ENCODE results near the gene KLF2. TPM values are rescaled to one million over a fixed set of nuclear protein-coding genes. Genes with fewer than 3 reads are reported as not detected.

Gene KLF2
- total RNA-seq, 2 experiments from 2014 or later, result 253 to 255 TPM

- peaks cover 58% of the 10 kb centered on the region for H3K4me1 Mint-ChIP-seq
- peak overlapping the region; percentile 99 for H3K27ac Mint-ChIP-seq
- no peaks in the 10 kb centered on the region for H3K9me3 Mint-ChIP-seq
- no peak for DNase-seq
- ChIA-PET CTCF (interaction anchor here (0.6 to 2.9 kb wide), 13 partner anchors 8 to 241 kb away, joined by 3 to 14 read pairs (median 3); no protein-coding TSS in a partner anchor), POLR2A (interaction anchor here (0.6 to 5.4 kb wide), 10 partner anchors 8 to 61 kb away, joined by 3 to 50 read pairs (median 6); no protein-coding TSS in a partner anchor)
- H3K36me3 Mint-ChIP-seq (ENCODE audit: low read depth), result peaks cover 48% of the 10 kb centered on the region
- peak overlapping the region; percentile 100 for H3K4me3 Mint-ChIP-seq
- H3K27me3 Mint-ChIP-seq, result peaks cover 11% of the 10 kb centered on the region
Observed at GRCh38 chr19:16330806-16331690, 6.4 kb downstream of the KLF2 start.

- H3K9me3 Mint-ChIP-seq, result no peaks in the 10 kb centered on the region
- H3K36me3 Mint-ChIP-seq (ENCODE audit: low read depth), result peaks cover 27% of the 10 kb centered on the region
- no peak overlapping the region for H3K4me3 Mint-ChIP-seq
- POLR2A ChIA-PET, result no interaction called here
- H3K4me1 Mint-ChIP-seq, result peaks cover 68% of the 10 kb centered on the region
- CTCF ChIA-PET, result no interaction called here
- no peak overlapping the region for H3K27ac Mint-ChIP-seq
- peaks cover 8% of the 10 kb centered on the region for H3K27me3 Mint-ChIP-seq
- DNase-seq, result no peak
Observed at GRCh38 chr19:16333001-16333586, 8.5 kb downstream of the KLF2 start.

DNA sequence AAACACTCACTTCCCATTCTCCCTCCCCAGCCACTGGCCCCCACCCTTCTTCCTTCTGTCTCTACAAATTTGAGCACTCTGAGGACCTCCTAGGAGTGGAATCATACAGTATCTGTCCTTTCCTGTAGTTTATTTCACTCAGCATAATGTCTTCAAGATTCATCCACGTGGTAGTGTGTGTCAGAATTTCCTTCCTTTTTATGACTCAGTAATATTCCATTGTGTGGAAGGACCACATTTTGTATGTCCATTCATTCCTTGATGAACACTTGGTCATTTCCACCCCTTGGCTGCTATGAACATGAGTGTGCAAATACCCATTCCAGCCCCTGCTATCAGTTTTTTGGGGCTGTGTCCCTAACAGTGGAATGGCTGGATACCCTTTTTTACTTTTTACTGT lies 9.8 kb downstream of the KLF2 start:
- CTCF ChIA-PET, result no interaction called here
- Mint-ChIP-seq H3K27ac (peak overlapping the region; percentile 25), H3K27me3 (peaks cover 10% of the 10 kb centered on the region)

DNA sequence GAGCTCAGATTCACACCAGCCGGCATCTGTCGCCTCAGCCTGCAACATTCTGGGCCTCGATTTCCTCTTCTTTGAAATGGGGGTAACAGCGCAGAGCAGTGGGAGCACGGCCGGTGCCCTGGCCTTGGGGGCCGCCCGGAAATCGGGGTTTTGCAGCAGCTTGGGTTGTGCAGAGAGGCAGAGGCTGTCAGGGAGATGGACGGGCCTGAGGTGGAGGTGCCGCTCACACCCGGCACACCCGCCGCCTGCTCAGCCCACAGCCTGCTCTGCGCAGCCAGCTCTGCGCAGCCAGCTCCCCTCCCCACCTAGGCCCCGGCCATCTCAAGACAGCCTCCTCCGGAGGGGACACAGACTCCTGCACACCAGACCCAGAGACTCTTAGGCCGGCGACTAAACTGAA lies 10.6 kb downstream of the KLF2 start:
- no peak overlapping the region for H3K27ac Mint-ChIP-seq
- H3K4me3 Mint-ChIP-seq, result no peak overlapping the region
- CTCF ChIA-PET, result interaction anchor here (0.8 kb wide), 1 partner anchor 29 kb away, joined by 4 read pairs; no protein-coding TSS in a partner anchor
- DNase-seq, result no peak
- no peaks in the 10 kb centered on the region for H3K9me3 Mint-ChIP-seq
- peaks cover 66% of the 10 kb centered on the region for H3K4me1 Mint-ChIP-seq
- POLR2A ChIA-PET, result interaction anchor here (0.8 kb wide), 1 partner anchor 11 kb away, joined by 3 read pairs; the partner anchor contains the start of gene KLF2
- peaks cover 12% of the 10 kb centered on the region for H3K36me3 Mint-ChIP-seq (ENCODE audit: low read depth)
- peaks cover 10% of the 10 kb centered on the region for H3K27me3 Mint-ChIP-seq

More for the DNA sequence above, 9.8 kb downstream of the KLF2 start:
- no peak overlapping the region for H3K4me3 Mint-ChIP-seq
- POLR2A ChIA-PET, result no interaction called here
- no peak for DNase-seq
- no peaks in the 10 kb centered on the region for H3K9me3 Mint-ChIP-seq
- peaks cover 69% of the 10 kb centered on the region for H3K4me1 Mint-ChIP-seq
- peaks cover 16% of the 10 kb centered on the region for H3K36me3 Mint-ChIP-seq (ENCODE audit: low read depth)

- peaks cover 64% of the 10 kb centered on the region for H3K4me1 Mint-ChIP-seq
- no peak for DNase-seq
- ChIA-PET CTCF (interaction anchor here (1.1 kb wide), 1 partner anchor 40 kb away, joined by 5 read pairs; no protein-coding TSS in a partner anchor), POLR2A (no interaction called here)
- peak overlapping the region; percentile 25 for H3K27ac Mint-ChIP-seq
- H3K9me3 Mint-ChIP-seq, result no peaks in the 10 kb centered on the region
- peaks cover 10% of the 10 kb centered on the region for H3K27me3 Mint-ChIP-seq
- H3K4me3 Mint-ChIP-seq, result no peak overlapping the region
- H3K36me3 Mint-ChIP-seq (ENCODE audit: low read depth), result peaks cover 11% of the 10 kb centered on the region
Observed at GRCh38 chr19:16336571-16336970, 11.9 kb downstream of the KLF2 start.

- peak overlapping the region; percentile 76 for H3K27ac Mint-ChIP-seq
- H3K4me3 Mint-ChIP-seq, result peak overlapping the region; percentile 67
- H3K27me3 Mint-ChIP-seq, result peaks cover 10% of the 10 kb centered on the region
- H3K36me3 Mint-ChIP-seq (ENCODE audit: low read depth), result peaks cover 11% of the 10 kb centered on the region
- H3K4me1 Mint-ChIP-seq, result peaks cover 72% of the 10 kb centered on the region
- ChIA-PET POLR2A (interaction anchor here (0.6 to 2.1 kb wide), 4 partner anchors 7 to 33 kb away, joined by 3 to 10 read pairs (median 6); no protein-coding TSS in a partner anchor), CTCF (interaction anchor here (1.1 to 2.1 kb wide), 4 partner anchors 8 to 39 kb away, joined by 5 to 8 read pairs (median 6); no protein-coding TSS in a partner anchor)
- DNase-seq, result no peak
- no peaks in the 10 kb centered on the region for H3K9me3 Mint-ChIP-seq
Observed at GRCh38 chr19:16337809-16338469, 13.3 kb downstream of the KLF2 start.

DNA sequence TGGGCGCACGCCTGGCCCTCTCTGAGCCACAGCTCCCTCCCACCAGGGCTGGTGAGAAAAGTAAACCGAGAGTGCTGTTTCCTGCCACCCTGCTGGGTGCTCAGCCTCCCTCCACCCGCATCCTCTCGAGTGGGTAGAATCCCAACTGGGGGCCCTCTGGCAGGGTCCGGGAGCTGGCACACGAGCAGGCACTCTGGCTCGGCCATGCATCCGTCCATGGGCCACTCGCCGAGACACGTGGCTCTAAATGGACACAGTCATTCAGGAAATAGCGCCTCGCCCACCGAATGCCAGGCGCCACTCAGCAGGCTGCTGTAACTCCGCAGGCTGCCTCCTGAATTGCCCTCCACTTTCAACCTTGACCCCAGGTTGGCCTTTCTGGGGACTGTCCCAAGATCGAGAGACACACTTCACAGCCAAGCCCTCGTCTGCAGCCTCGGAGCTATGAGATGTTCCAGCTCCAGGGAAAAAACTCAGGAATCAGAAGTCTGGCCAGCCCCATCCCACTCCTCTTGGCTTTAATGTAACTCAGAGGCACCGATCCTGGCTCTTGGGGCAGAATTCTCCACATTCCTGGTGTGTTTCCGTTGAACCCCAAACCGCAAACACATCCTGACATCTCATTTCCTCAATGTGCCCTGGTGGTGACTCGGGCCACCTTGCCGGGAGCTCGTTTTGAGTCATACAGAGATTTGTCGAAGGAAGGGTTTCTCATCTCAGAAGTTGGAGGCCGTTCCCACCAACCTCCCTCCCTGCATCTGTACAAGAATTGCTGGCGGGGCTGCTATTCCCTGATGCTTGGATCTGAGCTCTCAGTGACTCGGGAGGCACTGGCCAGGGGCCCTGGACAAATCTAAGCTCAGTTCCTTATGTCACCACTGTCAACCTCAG lies 14.1 kb downstream of the KLF2 start:
- CTCF ChIA-PET, result interaction anchor here (0.6 to 2.3 kb wide), 10 partner anchors 8 to 169 kb away, joined by 3 to 8 read pairs (median 6); partner anchors contain the start of gene KLF2
- peaks cover 11% of the 10 kb centered on the region for H3K36me3 Mint-ChIP-seq (ENCODE audit: low read depth)
- no peaks in the 10 kb centered on the region for H3K9me3 Mint-ChIP-seq
- peaks cover 72% of the 10 kb centered on the region for H3K4me1 Mint-ChIP-seq
- H3K27me3 Mint-ChIP-seq, result peaks cover 10% of the 10 kb centered on the region
- peak overlapping the region; percentile 67 for H3K4me3 Mint-ChIP-seq
- POLR2A ChIA-PET, result interaction anchor here (0.6 to 2.1 kb wide), 6 partner anchors 8 to 33 kb away, joined by 3 to 10 read pairs (median 5); no protein-coding TSS in a partner anchor
- H3K27ac Mint-ChIP-seq, result peak overlapping the region; percentile 92
- peak; percentile 73 for DNase-seq

- ChIA-PET POLR2A (interaction anchor here (0.8 to 2.1 kb wide), 5 partner anchors 9 to 32 kb away, joined by 4 to 10 read pairs (median 5); no protein-coding TSS in a partner anchor), CTCF (interaction anchor here (0.6 to 2.3 kb wide), 9 partner anchors 8 to 168 kb away, joined by 3 to 8 read pairs (median 6); partner anchors contain the start of gene KLF2)
- Mint-ChIP-seq H3K4me1 (peaks cover 69% of the 10 kb centered on the region), H3K4me3 (peak overlapping the region; percentile 67), H3K27me3 (peaks cover 7% of the 10 kb centered on the region), H3K27ac (peak overlapping the region; percentile 92), H3K36me3 (ENCODE audit: low read depth) (peaks cover 8% of the 10 kb centered on the region), H3K9me3 (no peaks in the 10 kb centered on the region)
- DNase-seq, result no peak
Observed at GRCh38 chr19:16339361-16339725, 14.7 kb downstream of the KLF2 start.

GRCh38 chr19:16340092-16340491 lies 15.5 kb downstream of the KLF2 start:
- Mint-ChIP-seq H3K4me3 (no peak overlapping the region), H3K27me3 (peaks cover 5% of the 10 kb centered on the region), H3K4me1 (peaks cover 66% of the 10 kb centered on the region), H3K27ac (no peak overlapping the region), H3K9me3 (no peaks in the 10 kb centered on the region), H3K36me3 (ENCODE audit: low read depth) (peaks cover 6% of the 10 kb centered on the region)
- ChIA-PET POLR2A (no interaction called here), CTCF (interaction anchor here (1.2 to 2.3 kb wide), 5 partner anchors 11 to 27 kb away, joined by 4 to 8 read pairs (median 6); partner anchors contain the start of gene KLF2)
- DNase-seq, result no peak

DNA sequence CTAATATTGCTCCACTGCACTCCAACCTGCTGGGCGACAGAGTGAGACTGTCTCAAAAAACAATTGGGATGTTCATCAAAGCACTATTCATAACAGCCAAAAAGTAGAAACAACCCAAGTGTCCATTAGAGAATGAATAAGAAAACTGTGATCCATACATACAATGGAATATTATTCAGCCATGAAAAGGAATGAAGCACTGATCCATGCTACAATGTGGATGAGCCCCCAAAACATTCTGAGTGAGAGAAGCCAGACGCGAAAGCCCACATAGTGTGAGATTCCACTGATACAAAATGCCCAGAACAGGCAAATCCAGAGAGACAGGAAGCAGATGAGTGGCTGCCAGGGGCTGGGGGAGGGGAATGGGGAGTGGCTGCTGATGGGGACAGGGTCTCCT lies 16.0 kb downstream of the KLF2 start:
- ChIA-PET POLR2A (no interaction called here), CTCF (interaction anchor here (1.2 to 2.3 kb wide), 3 partner anchors 12 to 26 kb away, joined by 4 to 6 read pairs (median 5); partner anchors contain the start of gene KLF2)
- no peaks in the 10 kb centered on the region for H3K9me3 Mint-ChIP-seq
- DNase-seq, result no peak
- H3K27me3 Mint-ChIP-seq, result peaks cover 5% of the 10 kb centered on the region
- peaks cover 6% of the 10 kb centered on the region for H3K36me3 Mint-ChIP-seq (ENCODE audit: low read depth)
- H3K4me3 Mint-ChIP-seq, result no peak overlapping the region
- H3K27ac Mint-ChIP-seq, result no peak overlapping the region
- peaks cover 66% of the 10 kb centered on the region for H3K4me1 Mint-ChIP-seq

- DNase-seq, result peak; percentile 47
- Mint-ChIP-seq H3K4me1 (peaks cover 60% of the 10 kb centered on the region), H3K36me3 (ENCODE audit: low read depth) (peaks cover 6% of the 10 kb centered on the region), H3K27ac (peak overlapping the region; percentile 93), H3K27me3 (peaks cover 3% of the 10 kb centered on the region), H3K4me3 (peak overlapping the region; percentile 10), H3K9me3 (no peaks in the 10 kb centered on the region)
- POLR2A ChIA-PET, result interaction anchor here (0.5 to 1.5 kb wide), 6 partner anchors 14 to 29 kb away, joined by 3 to 20 read pairs (median 4); no protein-coding TSS in a partner anchor
- CTCF ChIA-PET, result interaction anchor here (0.6 to 1.9 kb wide), 6 partner anchors 14 to 191 kb away, joined by 3 to 12 read pairs (median 4); no protein-coding TSS in a partner anchor
Observed at GRCh38 chr19:16342002-16342715, 17.5 kb downstream of the KLF2 start.

Measured in activated CD4-positive, alpha-beta T cell treated with anti-CD3 and anti-CD28 coated beads, Interleukin-2, amount 10 ng/mL, durations not matched to agents 7 days and 5 days (primary cell).